GM21381 (cell line): Measurements from ENCODE around the gene MICU1.
"Not testable (repeated sequence)": the region's sequence is repeated elsewhere in the genome, so short reads cannot be mapped to it uniquely, and the experiment has no call there.

Experiments
- ATAC-seq: cut with Tn5 transposase; IDR thresholded peaks from one replicate; pipeline ENCODE4 v1.9.1; 2021; ENCODE audit warnings: mild to moderate bottlenecking, moderate library complexity; ENCODE audit not compliant: unreplicated experiment

MICU1 gene

DNA sequence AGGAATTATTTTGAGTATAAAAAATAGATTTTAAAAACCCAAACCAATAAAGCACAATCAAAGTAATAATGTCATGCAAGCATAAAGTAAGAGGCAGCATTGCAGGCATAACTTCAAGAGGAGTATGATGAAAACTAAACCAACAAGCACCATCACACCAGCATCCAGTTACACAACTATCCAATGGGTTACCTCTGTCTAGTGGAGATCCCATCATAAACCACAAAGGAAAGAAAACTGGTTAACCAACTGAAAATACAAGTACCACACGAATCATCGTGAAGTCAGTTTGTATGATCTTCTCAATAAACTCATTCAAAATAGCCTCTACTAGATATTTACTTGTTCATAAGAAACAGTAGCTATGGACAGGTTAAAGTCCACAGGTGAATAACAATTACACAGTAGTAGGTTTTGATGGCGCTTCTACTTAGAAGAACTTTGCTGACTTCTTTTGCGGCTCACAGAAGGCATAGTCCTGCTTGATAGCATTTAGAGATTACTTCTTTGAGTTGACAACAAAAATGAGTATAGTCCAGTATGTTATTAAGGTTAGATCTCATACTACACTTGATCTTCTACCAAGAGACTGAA is 116.6 kb downstream of the MICU1 start:
- ATAC-seq = no peak

DNA sequence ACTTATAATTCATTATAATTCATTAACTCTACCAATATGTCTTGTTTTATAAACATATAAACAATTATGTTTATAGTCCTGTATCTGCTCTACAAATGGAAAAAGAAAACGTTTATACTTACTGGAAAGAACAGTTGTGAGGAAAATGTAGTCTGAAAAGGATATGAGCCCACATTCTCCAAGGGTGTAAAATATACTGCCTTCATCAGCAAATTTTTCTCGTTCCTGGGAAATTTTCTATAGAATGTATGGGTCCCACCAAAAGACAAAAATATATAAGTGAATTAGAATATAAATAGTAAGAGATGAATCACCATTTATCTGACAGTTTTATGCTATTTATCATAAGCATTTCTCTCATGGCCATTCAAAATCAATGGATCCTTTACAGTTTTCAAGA is 117.8 kb downstream of the MICU1 start:
- no peak for ATAC-seq

DNA sequence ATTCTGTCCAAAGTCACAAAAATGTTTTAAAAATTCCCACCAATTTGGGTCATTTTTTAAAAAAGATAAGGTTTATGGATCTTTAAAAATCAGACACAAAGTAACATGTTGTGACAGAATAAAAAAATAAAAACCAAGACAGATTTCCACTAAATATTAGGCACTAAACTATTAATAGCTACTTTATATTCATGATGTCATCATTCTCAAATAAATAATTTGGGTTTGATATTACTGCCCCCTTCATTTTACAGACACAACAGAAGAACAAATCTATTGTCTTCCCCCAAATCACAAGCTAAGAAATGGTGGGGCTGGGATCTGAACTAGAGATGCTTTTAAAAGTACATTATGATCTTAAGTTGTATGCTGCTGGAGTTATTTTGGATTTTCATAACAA is 119.4 kb downstream of the MICU1 start:
- ATAC-seq = no peak

DNA sequence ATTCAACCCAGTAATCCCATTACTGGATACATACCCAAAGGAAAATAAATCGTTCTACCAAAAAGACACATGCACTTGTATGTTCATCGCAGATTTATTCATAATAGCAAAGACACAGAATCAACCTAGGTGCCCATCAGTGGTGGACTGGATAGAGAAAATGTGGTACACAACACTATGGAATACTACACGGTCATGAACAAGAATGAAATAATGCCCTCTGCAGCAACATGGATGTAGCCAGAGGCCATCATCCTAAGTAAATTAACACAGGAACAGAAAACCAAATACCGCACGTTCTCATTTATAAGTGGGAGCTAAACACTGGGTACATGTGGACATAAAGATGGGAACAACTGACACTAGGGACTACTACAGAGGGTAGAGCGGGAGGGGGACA is 120.4 kb downstream of the MICU1 start:
- ATAC-seq = no peak

DNA sequence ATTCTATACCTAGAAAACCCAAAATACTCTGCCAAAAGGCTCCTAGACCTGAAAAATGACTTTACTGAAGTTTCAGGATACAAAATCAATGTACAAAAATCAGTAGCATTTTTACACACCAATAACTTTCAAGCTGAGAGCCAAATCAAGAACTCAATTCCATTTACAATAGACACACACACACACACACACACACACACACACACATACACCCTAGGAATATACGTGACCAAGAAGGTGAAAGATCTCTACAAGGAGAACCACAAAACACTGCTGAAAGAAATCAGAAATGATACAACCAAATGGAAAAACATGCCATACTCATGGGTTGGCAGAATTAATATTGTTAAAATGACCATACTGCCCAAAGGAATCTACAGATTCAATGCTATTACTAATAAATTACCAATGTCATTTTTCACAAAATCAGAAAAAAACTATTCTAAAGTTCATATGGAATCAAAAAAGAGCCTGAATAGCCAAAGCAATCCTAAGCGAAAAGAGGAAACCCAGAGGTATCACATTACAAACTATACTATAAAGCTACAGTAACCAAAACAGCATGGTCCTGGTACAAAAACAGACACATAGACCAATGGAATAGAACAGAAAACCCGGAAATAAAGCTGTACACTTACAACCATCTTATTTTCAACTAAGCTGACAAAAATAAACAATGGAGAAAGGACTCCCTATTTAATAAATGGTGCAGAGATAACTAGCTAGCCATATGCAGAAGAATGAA is 122.0 kb downstream of the MICU1 start:
- ATAC-seq = no peak

DNA sequence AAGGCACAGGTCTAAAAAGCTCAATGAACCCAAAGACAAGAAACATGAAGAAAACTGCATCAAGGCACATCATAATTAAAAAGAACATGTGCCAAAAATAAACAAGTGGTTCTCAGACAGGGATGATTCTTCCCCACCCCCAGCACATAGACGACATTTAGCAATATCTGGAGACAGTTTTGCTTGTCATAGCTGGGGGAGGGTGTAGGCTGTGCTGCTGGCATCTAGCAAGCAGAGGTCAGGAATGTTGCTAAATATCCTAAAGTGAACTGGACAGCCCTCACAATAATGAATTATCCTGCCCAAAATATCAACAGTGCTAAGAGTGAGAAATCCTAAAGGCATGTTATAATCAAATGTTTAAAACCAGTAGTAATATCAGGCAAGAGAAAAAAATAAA is 122.6 kb downstream of the MICU1 start:
- no peak for ATAC-seq

DNA sequence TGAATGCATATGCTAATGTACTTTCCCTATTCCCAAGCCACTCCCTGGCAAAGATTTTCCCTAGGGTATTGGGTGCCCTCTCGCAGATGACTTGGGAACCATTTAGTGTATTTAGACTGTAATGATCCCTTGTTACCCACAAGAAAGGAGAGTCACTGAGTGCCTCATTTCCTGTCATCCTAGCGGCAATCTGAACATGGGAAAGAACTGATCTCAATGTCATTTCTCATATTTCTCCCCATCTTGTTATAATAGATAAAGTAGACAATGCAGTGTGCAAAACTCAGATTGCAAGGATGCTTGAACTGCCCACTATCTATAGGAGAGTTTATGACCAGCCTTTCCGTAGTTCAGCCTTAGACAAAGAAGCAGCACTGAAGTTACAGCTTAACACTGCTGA is 123.3 kb downstream of the MICU1 start:
- ATAC-seq = no peak

DNA sequence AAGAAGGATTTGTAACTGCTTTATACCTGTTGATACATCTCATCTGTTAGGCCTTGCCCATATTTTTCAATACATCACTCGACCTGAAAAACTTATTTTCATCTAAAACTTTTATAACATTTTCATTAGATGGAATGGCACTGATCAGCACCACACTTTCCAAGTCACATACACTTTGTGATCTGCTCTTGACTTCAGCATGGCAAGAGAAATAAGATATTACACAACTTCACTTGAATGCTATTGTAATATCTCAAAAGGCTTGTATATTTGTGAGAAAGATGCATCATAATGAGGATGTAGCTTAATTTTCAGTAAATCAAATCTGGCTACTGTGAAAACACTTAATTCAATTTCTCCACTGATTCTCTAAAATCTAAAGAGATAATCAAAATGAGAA is 126.2 kb downstream of the MICU1 start:
- ATAC-seq = no peak

DNA sequence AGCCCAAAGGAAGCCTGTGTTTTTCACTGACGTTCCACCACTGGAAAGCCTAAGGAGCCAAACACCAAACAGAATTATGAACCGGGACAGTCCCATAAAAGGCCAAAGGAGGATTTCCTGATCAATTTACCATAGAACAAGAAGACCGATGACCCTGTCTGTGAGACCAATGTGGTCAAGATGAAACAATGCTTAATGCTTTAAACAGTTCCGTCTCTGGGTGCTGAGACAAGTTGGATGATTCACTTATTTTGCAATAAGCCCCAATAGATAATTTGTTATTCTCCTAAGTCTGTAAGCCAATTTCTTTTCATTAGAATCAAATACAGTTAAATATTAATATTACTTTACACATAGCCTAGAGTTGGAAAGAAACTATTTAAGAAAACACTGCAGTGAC is 134.9 kb downstream of the MICU1 start:
- ATAC-seq = no peak

DNA sequence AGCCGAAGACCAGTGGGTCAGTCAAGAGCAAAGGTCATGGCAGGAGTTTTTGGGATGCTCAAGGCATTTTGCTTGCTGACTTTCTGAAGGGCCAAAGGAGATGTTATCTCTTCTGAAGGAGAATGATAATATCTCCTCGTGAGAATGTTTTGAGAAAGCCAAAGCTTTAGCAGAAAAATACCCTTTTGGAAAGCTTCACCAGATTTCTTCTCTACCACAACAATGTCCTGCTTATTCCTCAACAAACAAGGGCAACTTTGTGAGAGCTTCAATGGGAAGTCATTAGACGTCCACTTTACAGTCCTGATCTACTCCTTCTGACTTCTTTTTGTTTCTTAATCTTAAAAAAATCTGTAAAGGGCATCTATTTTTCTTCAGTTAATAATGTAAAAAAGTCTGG is 138.4 kb downstream of the MICU1 start:
- ATAC-seq = no peak

DNA sequence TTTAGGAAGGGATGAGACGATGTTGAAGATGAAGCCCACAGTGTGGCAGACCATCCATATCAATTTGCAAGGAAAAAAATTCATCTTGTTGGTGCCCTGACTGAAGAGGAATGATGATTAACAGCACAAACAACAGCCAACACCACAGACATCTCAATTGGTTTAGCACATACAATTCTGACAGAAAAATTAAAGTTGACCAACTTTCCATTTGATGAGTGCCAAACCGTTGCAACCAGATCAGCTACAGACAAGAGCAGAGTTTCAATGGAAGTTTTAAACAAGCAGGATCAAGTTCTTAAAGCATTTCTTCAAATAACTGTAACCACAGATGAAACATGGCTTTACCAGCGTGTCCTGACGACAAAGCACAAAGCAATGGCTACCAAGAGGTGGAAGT is 138.8 kb downstream of the MICU1 start:
- no peak for ATAC-seq

DNA sequence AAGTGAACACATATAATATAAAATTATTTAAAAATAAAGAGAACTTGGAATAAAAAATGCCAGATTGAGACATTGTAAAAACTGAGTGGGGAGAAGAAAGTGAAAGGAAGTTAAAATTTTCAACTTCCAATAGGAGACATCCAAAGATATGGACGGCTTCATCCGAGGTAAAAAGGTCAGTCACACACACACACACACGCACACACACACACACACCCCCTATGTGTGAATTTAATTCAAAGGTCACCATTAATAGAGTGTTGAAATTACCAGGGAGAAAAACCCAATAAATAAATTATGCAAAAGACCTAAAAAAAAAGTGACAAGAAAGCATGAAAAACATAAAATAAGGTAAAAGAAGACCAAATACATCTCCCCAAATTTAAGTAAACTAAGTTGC is 140.2 kb downstream of the MICU1 start:
- ATAC-seq = no peak

DNA sequence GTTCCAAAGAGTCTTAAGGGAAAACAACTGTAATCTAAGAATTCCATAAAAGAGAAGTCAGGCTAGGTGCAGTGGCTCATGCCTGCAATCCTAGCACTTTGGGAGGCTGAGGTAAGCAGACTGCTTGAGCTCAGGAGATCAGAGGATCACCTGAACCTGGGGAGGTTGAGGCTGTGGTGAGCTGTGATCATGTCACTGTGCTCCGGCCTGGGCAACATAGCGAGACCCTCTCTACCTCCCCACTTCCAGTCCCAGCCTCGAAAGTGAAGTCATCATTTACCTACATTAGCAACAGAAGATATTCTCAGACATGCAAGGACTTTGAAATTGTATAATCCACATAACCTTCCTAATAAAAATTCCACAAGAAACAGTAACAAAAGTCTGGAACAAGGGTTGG is 141.4 kb downstream of the MICU1 start:
- ATAC-seq = no peak

DNA sequence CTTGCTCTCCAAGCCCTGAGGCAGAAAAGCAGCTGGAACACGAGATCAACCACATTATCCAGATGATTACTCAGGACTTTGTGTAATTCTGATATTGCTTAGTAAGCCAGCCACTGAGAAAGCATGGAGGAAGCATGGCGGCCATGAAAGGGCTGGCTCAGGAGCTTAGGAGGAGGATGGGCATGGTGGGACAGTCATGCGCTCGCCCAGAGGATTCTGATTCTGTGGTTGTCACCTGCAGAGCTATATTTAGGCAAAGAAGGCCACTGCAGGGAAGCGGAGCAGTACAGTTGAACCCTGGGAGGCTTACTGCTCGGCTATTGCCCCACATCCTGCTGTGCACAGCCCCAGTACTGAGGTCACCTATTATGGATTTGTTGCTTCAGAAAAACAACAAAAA is 142.4 kb downstream of the MICU1 start:
- no peak for ATAC-seq

DNA sequence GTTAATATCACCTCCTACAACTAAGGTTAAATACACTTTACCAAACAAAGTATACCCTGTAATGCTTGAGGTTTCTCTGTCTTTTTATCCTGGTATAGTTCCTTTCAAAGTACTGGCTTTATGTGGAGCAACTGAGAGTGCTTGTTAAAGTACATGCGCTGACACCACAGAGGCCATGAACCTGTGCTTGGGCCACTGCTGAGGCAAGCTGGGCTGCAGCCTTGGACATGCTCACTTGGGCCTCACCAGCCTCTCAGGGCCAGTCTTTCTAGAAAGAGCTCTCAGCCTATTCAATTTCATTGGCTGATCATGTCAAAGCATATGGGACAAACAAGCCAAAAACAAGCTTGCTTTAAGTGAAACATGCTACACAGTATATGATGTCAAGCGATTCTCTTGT is 145.0 kb downstream of the MICU1 start:
- no peak for ATAC-seq

DNA sequence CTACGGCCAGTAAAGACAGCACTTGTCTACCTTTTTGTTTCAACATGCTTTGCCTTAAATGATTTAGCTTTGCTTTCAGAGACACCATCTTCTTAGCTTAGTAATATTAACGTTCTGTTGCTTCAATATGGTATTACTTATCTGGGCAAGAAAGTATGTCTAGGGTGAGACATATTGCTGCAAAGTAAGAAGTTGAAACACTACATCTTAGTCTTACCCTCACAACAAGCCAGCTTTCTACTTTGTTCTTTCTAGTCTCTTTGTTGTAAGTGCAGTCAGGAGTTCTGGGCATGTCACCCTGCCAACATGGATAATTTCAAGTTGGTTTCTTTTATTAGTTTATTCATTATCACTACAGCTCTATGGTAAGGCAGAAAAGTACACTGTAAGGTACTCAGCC is 148.4 kb downstream of the MICU1 start:
- no peak for ATAC-seq

DNA sequence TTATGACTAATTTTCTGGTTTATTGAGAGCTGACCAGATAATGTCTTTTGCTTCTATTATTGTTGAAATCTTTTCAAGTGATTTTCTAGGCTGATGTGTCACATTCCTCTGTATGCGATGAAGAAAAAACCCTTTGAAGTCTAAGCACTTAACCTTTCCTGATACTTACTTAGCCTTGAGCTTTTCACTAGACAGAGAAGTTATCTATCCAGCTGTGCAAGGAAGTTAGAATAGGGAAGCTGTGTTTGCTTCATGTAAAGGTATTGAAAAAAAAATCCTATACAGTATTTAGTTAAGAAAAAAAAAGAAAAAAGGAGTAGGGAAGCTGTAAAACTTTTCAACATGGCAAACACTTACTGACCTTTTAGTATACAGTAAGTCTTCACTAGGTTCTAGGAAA is 153.6 kb downstream of the MICU1 start:
- ATAC-seq = no peak

DNA sequence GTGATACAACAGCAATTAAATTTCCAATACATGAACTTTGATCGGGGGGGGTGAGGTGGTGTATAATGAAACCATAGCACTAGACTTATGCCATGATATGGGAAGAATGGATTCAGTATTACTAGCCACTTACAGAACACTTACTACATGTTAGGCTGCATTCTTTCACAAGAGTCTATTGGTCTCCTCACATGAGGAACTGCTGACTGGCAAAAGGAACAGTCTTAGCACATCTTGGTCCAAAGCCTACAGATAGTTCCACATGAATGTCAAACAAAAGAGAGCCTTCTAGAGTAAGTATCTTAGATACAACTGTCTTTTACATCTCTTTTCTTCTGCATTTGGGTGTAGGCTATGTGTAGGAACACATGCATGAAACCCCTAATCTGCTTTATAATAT is 155.2 kb downstream of the MICU1 start:
- no peak for ATAC-seq

DNA sequence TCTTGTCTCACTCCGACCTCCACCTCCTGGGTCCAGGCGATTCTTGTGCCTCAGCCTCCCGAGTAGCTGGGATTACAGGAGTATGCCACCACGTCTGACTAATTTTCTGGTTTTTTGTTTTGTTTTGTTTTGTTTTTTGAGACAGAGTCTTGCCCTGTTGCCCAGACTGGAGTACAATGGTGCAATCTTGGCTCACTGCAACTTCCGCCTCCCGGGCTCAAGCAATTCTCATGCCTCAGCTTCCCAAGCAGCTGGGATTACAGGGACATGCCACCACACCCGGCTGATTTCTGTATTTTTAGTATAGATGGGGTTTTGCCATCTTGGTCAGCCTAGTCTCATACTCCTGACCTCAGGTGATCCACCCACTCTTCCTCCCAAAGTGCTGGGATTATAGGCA is 158.8 kb downstream of the MICU1 start:
- not testable (repeated sequence) for ATAC-seq

DNA sequence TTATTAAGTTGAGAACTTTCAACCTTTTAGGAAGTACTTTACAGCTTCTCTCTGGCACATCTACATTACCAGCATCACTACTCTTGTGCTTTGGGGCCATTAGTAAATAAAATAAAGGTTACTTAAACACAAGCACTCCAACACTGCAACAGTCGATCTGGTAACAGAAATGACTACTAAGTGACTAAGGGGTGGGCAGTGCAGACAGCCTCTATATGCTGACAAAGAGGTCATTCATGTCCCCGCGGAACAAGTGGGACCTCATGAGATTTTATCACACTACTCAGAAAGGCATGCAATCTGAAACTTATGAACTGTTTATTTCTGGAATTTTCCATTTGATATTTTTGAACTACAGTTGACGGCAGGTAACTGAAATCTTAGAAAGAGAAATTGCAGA is 159.9 kb downstream of the MICU1 start:
- no peak for ATAC-seq

DNA sequence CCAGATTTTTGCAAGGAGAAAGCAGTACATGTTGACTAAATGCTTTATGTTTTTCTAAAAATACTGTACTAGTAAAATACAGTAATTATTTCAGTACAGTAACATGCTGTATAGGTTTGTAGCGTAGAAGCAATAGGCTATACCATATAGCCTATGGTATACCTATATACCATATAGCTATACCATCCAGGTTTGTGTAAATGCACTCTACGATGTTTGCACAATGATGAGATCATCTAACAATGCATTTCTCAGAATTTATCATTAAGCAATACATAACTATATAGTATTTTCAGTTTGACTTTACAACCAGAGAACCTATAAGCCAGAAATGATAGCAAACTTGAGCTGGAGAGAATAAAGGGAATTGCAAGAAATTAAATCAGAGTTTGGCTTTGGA is 161.4 kb downstream of the MICU1 start:
- ATAC-seq = no peak

DNA sequence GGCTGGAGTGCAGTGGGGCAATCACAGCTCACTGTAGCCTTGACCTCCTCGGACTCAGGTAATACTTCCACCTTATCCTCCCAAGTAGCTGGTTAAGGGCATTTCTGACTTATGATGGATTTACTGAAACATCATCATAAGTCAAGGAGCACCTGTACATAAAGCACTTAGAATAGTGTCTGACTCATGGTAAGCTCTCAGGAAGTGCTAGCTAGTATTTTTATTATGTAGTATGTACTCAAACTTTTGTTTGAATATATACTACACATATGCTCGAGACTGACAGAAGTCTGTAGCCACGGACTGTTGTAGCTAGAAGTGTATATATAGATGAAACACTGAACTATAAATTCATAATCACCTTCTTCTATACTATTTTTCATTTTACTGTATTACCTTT is 163.6 kb downstream of the MICU1 start:
- ATAC-seq = no peak

DNA sequence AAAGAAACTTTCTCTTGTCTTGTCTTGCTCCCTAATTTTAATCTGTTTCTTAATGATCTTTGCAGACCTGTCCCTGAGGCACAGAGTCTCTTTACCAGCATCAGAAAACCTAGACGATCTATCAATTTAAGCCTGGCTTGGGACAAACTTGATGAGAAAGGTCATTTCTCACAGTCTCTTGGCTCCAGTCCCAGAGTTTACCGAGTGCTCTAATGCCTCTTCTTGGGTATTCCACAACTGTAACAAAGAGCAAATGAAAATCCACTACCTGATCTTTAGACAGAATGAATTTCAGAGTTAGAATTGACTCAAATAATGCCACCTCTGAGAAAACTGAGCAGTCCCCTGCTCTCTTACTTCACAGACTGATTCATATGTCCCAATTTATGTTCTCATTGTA is 164.8 kb downstream of the MICU1 start:
- ATAC-seq = no peak
